Measurements from ENCODE around the gene APOC4.

GRCh38 chr19:44912854-44913253, 29.2 kb upstream of the APOC4 start:
- TF ChIP-seq CTCF (IDR thresholded peaks at IDR 0.05; ENCODE audit: low read depth, low read length) (no peak), EZH2phosphoT487 (IDR thresholded peaks at IDR 0.05; ENCODE audit: low read depth) (no peak)

Data from OCI-LY3 (cell line).